Calu3 (cell line): ENCODE results near the gene PSME4. TPM values are rescaled to one million over a fixed set of nuclear protein-coding genes. Genes with fewer than 3 reads are reported as not detected.

Experiments
- BruUV-seq: library from RNA; stranded (reverse); fragments of 400-500 nt; replicated peaks from 2 replicates; lab custom pipeline; 2021; lab: Mats Ljungman, UMichigan
- CTCF ChIA-PET: fragments of 300-600 bp; sonication (Branson Sonifier 250); formaldehyde crosslinking; loops from one replicate; lab custom pipeline; 2022; ENCODE audit warnings: antibody characterized with exemption; lab: Charles Lee
- DNase-seq: peaks from one replicate; pipeline ENCODE4 v3.0.0; 2022
- H3K27ac Mint-ChIP-seq: one replicate; pipeline ENCODE4 v1.8.0; 2022; ENCODE audit warnings: mixed read lengths; ENCODE audit not compliant: unreplicated experiment
- H3K27me3 Mint-ChIP-seq: one replicate; pipeline ENCODE4 v1.8.0; 2022; ENCODE audit warnings: mixed read lengths; ENCODE audit not compliant: unreplicated experiment
- H3K36me3 Mint-ChIP-seq: one replicate; pipeline ENCODE4 v1.8.0; 2022; ENCODE audit warnings: mild to moderate bottlenecking, moderate library complexity, mixed read lengths; ENCODE audit not compliant: insufficient read depth, unreplicated experiment
- H3K4me1 Mint-ChIP-seq: one replicate; pipeline ENCODE4 v1.8.0; 2022; ENCODE audit warnings: mild to moderate bottlenecking, low read depth, mixed read lengths; ENCODE audit not compliant: unreplicated experiment
- H3K4me3 Mint-ChIP-seq: one replicate; pipeline ENCODE4 v1.8.0; 2022; ENCODE audit warnings: mild to moderate bottlenecking, low read depth, moderate library complexity, mixed read lengths; ENCODE audit not compliant: unreplicated experiment
- H3K9me3 Mint-ChIP-seq: one replicate; pipeline ENCODE4 v1.8.0; 2022; ENCODE audit warnings: low read depth, mixed read lengths; ENCODE audit not compliant: unreplicated experiment
- CTCF ChIP-seq: fragments of 200-600 bp; IDR thresholded peaks from one replicate; pipeline ENCODE4 v1.8.0; 2022; ENCODE audit warnings: antibody characterized with exemption; ENCODE audit not compliant: unreplicated experiment
- intact Hi-C: fragments of 100-400 bp; cut with micrococcal nuclease; formaldehyde crosslinking; loops from one replicate; pipeline ENCODE4 v1.10.0; 2022; ENCODE audit not compliant: unreplicated experiment
- total RNA-seq: library from RNA; stranded (reverse); gene quantifications from 2 replicates; pipeline ENCODE4 v1.2.3, GENCODE V29; 2022

The PSME4 gene
- total RNA-seq, 1 experiment from 2014 or later = 58.4 TPM

GRCh38 chr2:53865962-53866361 lies 104.8 kb downstream of the PSME4 start:
- no TSS peak for BruUV-seq
- TF ChIP-seq CTCF = no peak
- no peaks in the 10 kb centered on the region for H3K9me3 Mint-ChIP-seq
- H3K27ac Mint-ChIP-seq = no peak overlapping the region
- no peak for DNase-seq
- intact Hi-C loops = no loop called here
- no peak overlapping the region for H3K4me3 Mint-ChIP-seq
- CTCF ChIA-PET = no interaction called here
- peaks cover 12% of the 10 kb centered on the region for H3K4me1 Mint-ChIP-seq
- H3K27me3 Mint-ChIP-seq = no peaks in the 10 kb centered on the region
- H3K36me3 Mint-ChIP-seq = peaks cover 43% of the 10 kb centered on the region

- no peak for TF ChIP-seq CTCF
- CTCF ChIA-PET = no interaction called here
- BruUV-seq = no TSS peak
- Mint-ChIP-seq H3K27me3 (no peaks in the 10 kb centered on the region), H3K36me3 (peaks cover 43% of the 10 kb centered on the region), H3K4me1 (peaks cover 12% of the 10 kb centered on the region), H3K4me3 (no peak overlapping the region), H3K9me3 (no peaks in the 10 kb centered on the region), H3K27ac (no peak overlapping the region)
- no peak for DNase-seq
- intact Hi-C loops = no loop called here
These were observed 105.5 kb downstream of the PSME4 start for GRCh38 chr2:53865264-53865663.

- Mint-ChIP-seq H3K27ac (no peak overlapping the region), H3K27me3 (no peaks in the 10 kb centered on the region), H3K4me3 (no peak overlapping the region), H3K9me3 (no peaks in the 10 kb centered on the region), H3K36me3 (peaks cover 43% of the 10 kb centered on the region), H3K4me1 (peaks cover 12% of the 10 kb centered on the region)
- intact Hi-C loops = no loop called here
- no peak for TF ChIP-seq CTCF
- CTCF ChIA-PET = no interaction called here
- BruUV-seq = no TSS peak
- no peak for DNase-seq
These were observed 107.1 kb downstream of the PSME4 start for GRCh38 chr2:53863538-53864227.

GRCh38 chr2:53861824-53862223 lies 109.0 kb downstream of the PSME4 start:
- no TSS peak for BruUV-seq
- H3K27ac Mint-ChIP-seq = no peak overlapping the region
- H3K36me3 Mint-ChIP-seq = peaks cover 31% of the 10 kb centered on the region
- no peak overlapping the region for H3K4me3 Mint-ChIP-seq
- H3K27me3 Mint-ChIP-seq = no peaks in the 10 kb centered on the region
- intact Hi-C loops = no loop called here
- no peaks in the 10 kb centered on the region for H3K9me3 Mint-ChIP-seq
- CTCF ChIA-PET = no interaction called here
- no peak for TF ChIP-seq CTCF
- peaks cover 18% of the 10 kb centered on the region for H3K4me1 Mint-ChIP-seq
- DNase-seq = no peak
